K562 (cell line): ENCODE data around the gene POLRMT. TPM values are rescaled to one million over a fixed set of nuclear protein-coding genes. Genes with fewer than 3 reads are reported as not detected.

Experiments
- BMI1 ChIP-seq: fragments of 150-350 bp; IDR thresholded peaks from 2 replicates; pipeline ENCODE4 v1.6.1; 2014; ENCODE audit warnings: low read length
- CBFA2T3 ChIP-seq: fragments of 450-650 bp; IDR thresholded peaks from 2 replicates; pipeline ENCODE4 v1.6.1; 2017
- CEBPB ChIP-seq: fragments of 450-650 bp; IDR thresholded peaks from 2 replicates; pipeline ENCODE4 v1.6.1; 2016; ENCODE audit warnings: missing genetic modification characterization, missing compliant biosample characterization
- CREB1 ChIP-seq, 2 experiments: sonication (generic) in 1 of 2; formaldehyde crosslinking in 1 of 2; IDR thresholded peaks; 2 replicates each; pipeline versions ENCODE4 v1.6.1 to v1.8.0; 2012 to 2022; ENCODE audit warnings: inconsistent platforms in 1 of 2, mild to moderate bottlenecking in 1 of 2, missing genetic modification reagents in 1 of 2, moderate library complexity in 1 of 2
- CXXC5 ChIP-seq: fragments of 250-450 bp; sonication (Bioruptor Pico); IDR thresholded peaks from 2 replicates; pipeline ENCODE4 v1.8.0; 2022; ENCODE audit warnings: inconsistent platforms, mild to moderate bottlenecking, moderate library complexity
- E2F3 ChIP-seq: fragments of 250-450 bp; sonication (Bioruptor Pico); IDR thresholded peaks from 2 replicates; pipeline ENCODE4 v1.4.0; 2020; ENCODE audit warnings: mild to moderate bottlenecking
- GATA2 ChIP-seq: sonication (generic); formaldehyde crosslinking; IDR thresholded peaks from 2 replicates; pipeline ENCODE4 v1.4.0; 2020; ENCODE audit warnings: mild to moderate bottlenecking, missing genetic modification reagents
- GTF2A2 ChIP-seq: IDR thresholded peaks from 2 replicates; pipeline ENCODE4 v1.6.1; 2016; ENCODE audit warnings: mild to moderate bottlenecking, missing genetic modification characterization, missing compliant biosample characterization
- HDGF ChIP-seq: fragments of 450-650 bp; IDR thresholded peaks from 2 replicates; pipeline ENCODE4 v1.6.1; 2016
- KDM1A ChIP-seq, 2 experiments: fragments of 450-650 bp; IDR thresholded peaks; 2 replicates each; pipeline ENCODE4 v1.6.1; 2016; ENCODE audit warnings: mild to moderate bottlenecking in 2 of 2
- KLF13 ChIP-seq: fragments of 450-650 bp; IDR thresholded peaks from 2 replicates; pipeline ENCODE4 v1.6.1; 2016; ENCODE audit warnings: missing genetic modification characterization, low read depth, mild to moderate bottlenecking, missing compliant biosample characterization, moderate library complexity, borderline replicate concordance
- KLF16 ChIP-seq: IDR thresholded peaks from 2 replicates; pipeline ENCODE4 v1.6.1; 2016; ENCODE audit warnings: antibody characterized with exemption
- LCOR ChIP-seq: sonication (generic); formaldehyde crosslinking; IDR thresholded peaks from 2 replicates; pipeline ENCODE4 v1.8.0; 2022; ENCODE audit warnings: mild to moderate bottlenecking, missing genetic modification reagents
- MBD2 ChIP-seq: sonication (generic); IDR thresholded peaks from 2 replicates; pipeline ENCODE4 v1.6.1; 2016; ENCODE audit warnings: low read depth, borderline replicate concordance
- MEF2D ChIP-seq: conservative IDR thresholded peaks from 2 replicates; pipeline ENCODE4 v1.6.1; 2016; ENCODE audit warnings: low read depth, missing genetic modification characterization, missing compliant biosample characterization
- NFE2 ChIP-seq: IDR thresholded peaks from 2 replicates; pipeline ENCODE4 v1.6.1; 2014; ENCODE audit warnings: antibody characterized with exemption, low read depth
- NFYB ChIP-seq: IDR thresholded peaks from 2 replicates; pipeline ENCODE4 v1.6.1; 2011; ENCODE audit warnings: mild to moderate bottlenecking, moderate library complexity; ENCODE audit not compliant: insufficient read length; ENCODE audit errors: extremely low read depth
- NR2C1 ChIP-seq, 2 experiments: fragments of 450-650 bp; IDR thresholded peaks; 2 replicates each; pipeline ENCODE4 v1.6.1; 2017; ENCODE audit warnings: mild to moderate bottlenecking in 2 of 2, antibody characterized with exemption in 1 of 2, inconsistent platforms in 1 of 2, missing compliant biosample characterization in 1 of 2, missing genetic modification characterization in 1 of 2
- PHF8 ChIP-seq: fragments of 200-600 bp; sonication (generic); IDR thresholded peaks from 2 replicates; pipeline ENCODE4 v1.6.1; 2012; ENCODE audit warnings: mixed run types, mild to moderate bottlenecking, inconsistent platforms, low read length, moderate library complexity, borderline replicate concordance
- POLR2G ChIP-seq: fragments of 200-400 bp; formaldehyde crosslinking; IDR thresholded peaks from 2 replicates; pipeline ENCODE4 v1.6.1; 2017; ENCODE audit warnings: low read depth, mild to moderate bottlenecking, antibody characterized with exemption, low read length, moderate library complexity
- RB1 ChIP-seq: fragments of 450-650 bp; IDR thresholded peaks from 2 replicates; pipeline ENCODE4 v1.6.1; 2017; ENCODE audit warnings: low read depth, mild to moderate bottlenecking
- SMAD4 ChIP-seq: fragments of 250-450 bp; sonication (Bioruptor Pico); conservative IDR thresholded peaks from 2 replicates; pipeline ENCODE4 v1.8.0; 2021; ENCODE audit warnings: inconsistent platforms, mild to moderate bottlenecking, moderate library complexity
- SRSF3 ChIP-seq: fragments of 200-400 bp; formaldehyde crosslinking; IDR thresholded peaks from 2 replicates; pipeline ENCODE4 v1.6.1; 2016; ENCODE audit warnings: mild to moderate bottlenecking, low read length, moderate library complexity; ENCODE audit not compliant: insufficient read depth
- TAF7 ChIP-seq: fragments of 450-650 bp; IDR thresholded peaks from 2 replicates; pipeline ENCODE4 v1.6.1; 2016; ENCODE audit warnings: missing genetic modification characterization, missing compliant biosample characterization
- TRIM24 ChIP-seq, 2 experiments: fragments of 450-650 bp; IDR thresholded peaks; 2 replicates each; pipeline ENCODE4 v1.6.1; 2016
- ZNF124 ChIP-seq: sonication (generic); formaldehyde crosslinking; IDR thresholded peaks from 2 replicates; pipeline ENCODE4 v1.8.1; 2022; ENCODE audit warnings: missing genetic modification reagents
- ZNF224 ChIP-seq: sonication (generic); formaldehyde crosslinking; IDR thresholded peaks from 2 replicates; pipeline ENCODE4 v1.8.0; 2022; ENCODE audit warnings: mild to moderate bottlenecking, missing genetic modification reagents
- ZNF232 ChIP-seq: sonication (generic); formaldehyde crosslinking; IDR thresholded peaks from 2 replicates; pipeline ENCODE4 v1.8.0; 2022; ENCODE audit warnings: mild to moderate bottlenecking, missing genetic modification reagents
- ZNF408 ChIP-seq: fragments of 250-450 bp; sonication (Bioruptor Pico); IDR thresholded peaks from 2 replicates; pipeline ENCODE4 v1.4.0; 2020; ENCODE audit warnings: low read depth, mild to moderate bottlenecking, moderate library complexity
- ZSCAN29 ChIP-seq: fragments of 450-650 bp; IDR thresholded peaks from 2 replicates; pipeline ENCODE4 v1.6.1; 2017
- polyA plus RNA-seq, 8 experiments: library from polyadenylated mRNA; depleted of rRNA in 4 of 8; stranded (reverse) in 5 of 8; unstranded in 3 of 8; fragments of >200 nt; fragmentation: Nextera tagmentation in 2 of 8; fragmentation: Illumina TruSeq in 1 of 8; extraction: Ambion mirVana in 2 of 8; extraction: Trizol in 1 of 8; gene quantifications; 2 replicates each; pipeline versions ENCODE4 v1.2.1 to v1.2.3, GENCODE V29; 2011 to 2014; ENCODE audit warnings: inconsistent platforms in 1 of 8, missing spikeins in 1 of 8
- total RNA-seq, 7 experiments: library from RNA; depleted of rRNA in 6 of 7; stranded (reverse); fragments of >200 nt in 6 of 7; fragmentation: Illumina TruSeq in 2 of 7; extraction: Trizol in 2 of 7; gene quantifications; 2 replicates each; pipeline versions ENCODE4 v1.2.1 to v1.2.3, GENCODE V29; 2011 to 2021; ENCODE audit warnings: low replicate concordance in 1 of 7
- TF ChIP-seq, protein P1 (sequence below): fragments of 450-650 bp; IDR thresholded peaks from 2 replicates; pipeline ENCODE4 v1.6.1; 2016; ENCODE audit warnings: mild to moderate bottlenecking

The POLRMT gene
- total and polyA plus RNA-seq, 9 of the 15 experiments (the other 6 are each of a cell fraction or from before 2014, with no cell fraction given) = 30.3 to 144 (median 68.0) TPM

DNA sequence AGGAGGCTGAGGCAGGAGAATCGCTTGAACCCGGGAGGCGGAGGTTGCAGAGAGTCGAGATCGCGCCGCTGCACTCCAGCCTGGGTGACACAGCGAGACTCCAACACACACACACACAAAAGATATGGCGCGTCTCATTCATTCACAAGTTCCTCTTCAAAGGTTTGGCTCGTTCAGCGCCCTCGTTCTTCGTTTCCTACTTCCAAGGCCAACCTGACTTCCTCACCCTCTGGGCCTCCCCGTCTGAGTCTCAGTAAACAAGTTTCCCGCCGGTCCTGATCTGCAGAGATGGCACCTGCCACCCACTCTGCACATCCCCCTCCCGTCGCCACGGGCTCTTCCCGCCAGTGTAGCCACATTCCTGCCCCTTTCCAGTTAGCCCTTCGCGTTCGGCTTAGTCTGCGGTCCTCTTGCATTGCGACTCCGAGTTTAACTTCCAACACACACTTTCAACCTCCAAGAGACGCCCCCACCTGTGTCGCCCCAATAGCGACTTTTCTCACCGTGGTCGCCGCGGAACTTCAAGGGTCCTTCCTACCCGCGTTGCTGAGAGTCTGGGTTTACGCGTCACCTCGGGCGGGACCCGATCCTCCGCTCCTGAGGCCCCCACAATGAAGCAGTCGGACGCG lies 62.3 kb downstream of the POLRMT start (continued):
- TF ChIP-seq PHF8 (peak; percentile 27; the same call in 1 of the 2 replicates), TAF7 (tag) (0 out of 2 replicates have a peak, but pooled peaks have one; percentile 8), KDM1A (IDR thresholded peaks at IDR 0.05) (peak in 1 of 2 experiments; percentile 35; a peak in 2 of 4 replicates), CREB1 (IDR thresholded peaks at IDR 0.05) (no peak; the same call in 1 of the 2 replicates), CREB1 (CRISPR knock-in tag; IDR thresholded peaks at IDR 0.05) (peak; percentile 37; the same call in 1 of the 2 replicates), CXXC5 (CRISPR knock-in tag) (peak; percentile 57; the same call in 1 of the 2 replicates), CBFA2T3 (0 out of 2 replicates have a peak, but pooled peaks have one; percentile 14), HDGF (0 out of 2 replicates have a peak, but pooled peaks have one; percentile 62), MBD2 (no peak), POLR2G (peak; percentile 76), GATA2 (CRISPR knock-in tag) (no peak), ZNF124 (no peak), LCOR (CRISPR knock-in tag) (0 out of 2 replicates have a peak, but pooled peaks have one; percentile 56), NFYB (no peak), KLF13 (tag) (peak; percentile 14; the same call in 1 of the 2 replicates), ZNF232 (CRISPR knock-in tag) (no peak), SMAD4 (CRISPR knock-in tag) (peak; percentile 73; the same call in 1 of the 2 replicates), KLF16 (no peak), MEF2D (no peak), CEBPB (tag) (no peak), SRSF3 (0 out of 2 replicates have a peak, but pooled peaks have one; percentile 88), GTF2A2 (tag) (no peak), ZNF224 (CRISPR knock-in tag) (no peak), ZNF408 (no peak), TRIM24 (IDR thresholded peaks at IDR 0.05) (peak in 1 of 2 experiments; percentile 69; a peak in 2 of 4 replicates), BMI1 (no peak), RB1 (peak; percentile 53; the same call in 1 of the 2 replicates), NR2C1 (IDR thresholded peaks at IDR 0.05) (no peak), NR2C1 (tag; IDR thresholded peaks at IDR 0.05) (no peak), E2F3 (peak; percentile 54; the same call in 1 of the 2 replicates), ZSCAN29 (no peak; the same call in 1 of the 2 replicates), NFE2 (peak; percentile 55; the same call in 1 of the 2 replicates)
- TF ChIP-seq, protein P1, sequence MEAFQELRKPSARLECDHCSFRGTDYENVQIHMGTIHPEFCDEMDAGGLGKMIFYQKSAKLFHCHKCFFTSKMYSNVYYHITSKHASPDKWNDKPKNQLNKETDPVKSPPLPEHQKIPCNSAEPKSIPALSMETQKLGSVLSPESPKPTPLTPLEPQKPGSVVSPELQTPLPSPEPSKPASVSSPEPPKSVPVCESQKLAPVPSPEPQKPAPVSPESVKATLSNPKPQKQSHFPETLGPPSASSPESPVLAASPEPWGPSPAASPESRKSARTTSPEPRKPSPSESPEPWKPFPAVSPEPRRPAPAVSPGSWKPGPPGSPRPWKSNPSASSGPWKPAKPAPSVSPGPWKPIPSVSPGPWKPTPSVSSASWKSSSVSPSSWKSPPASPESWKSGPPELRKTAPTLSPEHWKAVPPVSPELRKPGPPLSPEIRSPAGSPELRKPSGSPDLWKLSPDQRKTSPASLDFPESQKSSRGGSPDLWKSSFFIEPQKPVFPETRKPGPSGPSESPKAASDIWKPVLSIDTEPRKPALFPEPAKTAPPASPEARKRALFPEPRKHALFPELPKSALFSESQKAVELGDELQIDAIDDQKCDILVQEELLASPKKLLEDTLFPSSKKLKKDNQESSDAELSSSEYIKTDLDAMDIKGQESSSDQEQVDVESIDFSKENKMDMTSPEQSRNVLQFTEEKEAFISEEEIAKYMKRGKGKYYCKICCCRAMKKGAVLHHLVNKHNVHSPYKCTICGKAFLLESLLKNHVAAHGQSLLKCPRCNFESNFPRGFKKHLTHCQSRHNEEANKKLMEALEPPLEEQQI = no peak
